Measurements from ENCODE around the gene IP6K1. TPM values are rescaled to one million over a fixed set of nuclear protein-coding genes. Genes with fewer than 3 reads are reported as not detected.

IP6K1 gene
- total RNA-seq, 1 donor from 2014 or later = 37.5 TPM

DNA sequence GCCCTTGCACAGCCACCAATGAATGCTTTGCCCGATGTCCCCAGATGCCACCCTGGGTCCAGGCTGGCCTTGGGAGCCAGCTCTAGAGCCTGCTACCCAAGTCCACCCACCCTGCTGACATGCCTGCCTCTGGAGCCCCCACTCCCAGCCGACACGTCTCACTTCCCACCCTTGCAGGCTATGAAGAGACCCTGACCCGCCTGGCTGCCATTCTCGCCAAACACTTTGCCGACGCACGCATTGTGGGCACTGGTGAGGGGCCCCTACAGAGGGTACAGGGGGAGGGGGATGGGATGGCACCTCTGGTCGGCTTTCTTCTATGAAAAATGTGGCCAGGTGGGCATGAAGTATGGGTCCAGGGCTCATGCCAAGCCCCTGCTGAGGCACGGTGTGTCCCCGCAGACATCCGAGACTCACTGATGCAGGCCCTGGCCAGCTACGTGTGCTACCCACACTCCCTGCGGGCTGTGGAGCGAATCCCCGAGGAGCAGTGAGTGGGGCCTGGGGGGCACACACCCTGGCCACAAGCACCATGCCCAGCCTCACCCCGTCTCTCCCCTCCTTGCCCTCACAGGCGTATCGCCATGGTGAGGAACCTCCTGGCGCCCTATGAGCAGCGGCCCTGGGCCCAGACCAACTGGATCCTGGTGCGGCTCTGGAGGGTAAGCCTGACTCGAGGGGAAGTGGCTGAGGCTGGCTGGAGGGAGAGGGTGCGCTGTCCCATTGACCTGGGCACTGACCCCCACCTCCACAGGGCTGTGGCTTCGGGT, 72.8 kb downstream of the IP6K1 start:
- intact Hi-C loops (cut with DNase I) = no loop called here
- ATAC-seq = no peak

GRCh38 chr3:49712631-49713317, 73.6 kb downstream of the IP6K1 start:
- intact Hi-C loops (cut with DNase I) = no loop called here
- no peak overlapping the region for H3K27ac ChIP-seq
- DNase-seq (no peak), ATAC-seq (no peak)
- H3K4me1 ChIP-seq = no peaks in the 10 kb centered on the region
- no peaks in the 10 kb centered on the region for H3K9me3 ChIP-seq
- H3K36me3 ChIP-seq = peaks cover 26% of the 10 kb centered on the region
- H3K4me3 ChIP-seq = no peak overlapping the region
- TF ChIP-seq, protein P1, sequence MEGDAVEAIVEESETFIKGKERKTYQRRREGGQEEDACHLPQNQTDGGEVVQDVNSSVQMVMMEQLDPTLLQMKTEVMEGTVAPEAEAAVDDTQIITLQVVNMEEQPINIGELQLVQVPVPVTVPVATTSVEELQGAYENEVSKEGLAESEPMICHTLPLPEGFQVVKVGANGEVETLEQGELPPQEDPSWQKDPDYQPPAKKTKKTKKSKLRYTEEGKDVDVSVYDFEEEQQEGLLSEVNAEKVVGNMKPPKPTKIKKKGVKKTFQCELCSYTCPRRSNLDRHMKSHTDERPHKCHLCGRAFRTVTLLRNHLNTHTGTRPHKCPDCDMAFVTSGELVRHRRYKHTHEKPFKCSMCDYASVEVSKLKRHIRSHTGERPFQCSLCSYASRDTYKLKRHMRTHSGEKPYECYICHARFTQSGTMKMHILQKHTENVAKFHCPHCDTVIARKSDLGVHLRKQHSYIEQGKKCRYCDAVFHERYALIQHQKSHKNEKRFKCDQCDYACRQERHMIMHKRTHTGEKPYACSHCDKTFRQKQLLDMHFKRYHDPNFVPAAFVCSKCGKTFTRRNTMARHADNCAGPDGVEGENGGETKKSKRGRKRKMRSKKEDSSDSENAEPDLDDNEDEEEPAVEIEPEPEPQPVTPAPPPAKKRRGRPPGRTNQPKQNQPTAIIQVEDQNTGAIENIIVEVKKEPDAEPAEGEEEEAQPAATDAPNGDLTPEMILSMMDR (IDR thresholded peaks at IDR 0.05) = no peak
- H3K27me3 ChIP-seq (ENCODE audit: low read depth) = no peaks in the 10 kb centered on the region

More for the DNA sequence above, 72.8 kb downstream of the IP6K1 start:
- TF ChIP-seq, protein P1 (IDR thresholded peaks at IDR 0.05) = no peak
- H3K27me3 ChIP-seq (ENCODE audit: low read depth) = no peaks in the 10 kb centered on the region
- H3K4me3 ChIP-seq = no peak overlapping the region
- peaks cover 26% of the 10 kb centered on the region for H3K36me3 ChIP-seq
- H3K4me1 ChIP-seq = peaks cover 3% of the 10 kb centered on the region
- H3K9me3 ChIP-seq = no peaks in the 10 kb centered on the region
- no peak overlapping the region for H3K27ac ChIP-seq
- no peak for DNase-seq

DNA sequence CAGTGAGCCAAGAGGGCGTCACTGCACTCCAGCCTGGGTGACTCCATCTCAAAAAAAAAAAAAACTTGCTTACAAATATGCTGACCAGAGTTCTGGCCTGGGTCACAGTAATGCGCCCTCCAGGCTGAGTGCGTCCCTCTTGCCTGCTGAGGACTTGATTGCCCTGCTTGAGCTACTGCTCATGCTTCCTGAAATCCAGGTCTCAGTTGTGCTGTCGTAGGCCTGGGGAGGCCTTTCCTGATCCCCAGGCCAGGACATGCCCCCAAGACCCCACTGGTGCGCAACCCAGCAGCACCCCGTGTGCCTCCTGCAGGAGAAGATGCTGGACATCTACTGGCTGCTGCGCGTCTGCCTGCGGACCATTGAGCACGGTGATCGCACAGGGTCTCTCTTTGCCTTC, 74.2 kb downstream of the IP6K1 start:
- ATAC-seq = no peak
- Histone ChIP-seq H3K36me3 (peaks cover 28% of the 10 kb centered on the region), H3K4me3 (no peak overlapping the region), H3K4me1 (no peaks in the 10 kb centered on the region), H3K9me3 (no peaks in the 10 kb centered on the region), H3K27ac (no peak overlapping the region), H3K27me3 (ENCODE audit: low read depth) (no peaks in the 10 kb centered on the region)
- intact Hi-C loops (cut with DNase I) = no loop called here
- DNase-seq = no peak
- TF ChIP-seq, protein P1 (IDR thresholded peaks at IDR 0.05) = no peak

GRCh38 chr3:49711489-49711888, 74.9 kb downstream of the IP6K1 start:
- no peak for ATAC-seq
- Histone ChIP-seq H3K4me1 (no peaks in the 10 kb centered on the region), H3K36me3 (peaks cover 28% of the 10 kb centered on the region), H3K9me3 (no peaks in the 10 kb centered on the region), H3K27me3 (ENCODE audit: low read depth) (no peaks in the 10 kb centered on the region), H3K27ac (no peak overlapping the region), H3K4me3 (no peak overlapping the region)
- intact Hi-C loops (cut with DNase I) = no loop called here
- TF ChIP-seq, protein P1 (IDR thresholded peaks at IDR 0.05) = no peak
- no peak for DNase-seq

DNA sequence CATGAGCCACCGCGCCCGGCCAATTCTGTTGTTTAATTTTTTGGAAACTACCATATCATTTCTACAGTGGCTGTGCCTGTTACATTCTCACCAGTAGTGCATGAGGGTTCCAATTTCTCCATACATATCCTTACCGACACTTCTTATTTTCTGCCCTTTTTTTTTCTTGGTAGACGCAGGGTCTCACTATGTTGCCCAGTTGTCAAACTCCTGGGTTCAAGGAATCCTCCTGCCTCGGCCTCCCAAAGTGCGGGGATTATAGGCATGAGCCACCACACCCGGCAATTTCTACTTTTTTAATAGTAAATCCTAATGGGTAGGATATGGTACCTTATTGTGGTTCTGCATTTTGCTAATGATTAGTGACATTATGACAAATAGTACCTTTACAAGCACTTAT, 76.5 kb downstream of the IP6K1 start:
- Histone ChIP-seq H3K36me3 (peaks cover 32% of the 10 kb centered on the region), H3K4me1 (no peaks in the 10 kb centered on the region), H3K27me3 (ENCODE audit: low read depth) (no peaks in the 10 kb centered on the region), H3K4me3 (no peak overlapping the region), H3K9me3 (no peaks in the 10 kb centered on the region), H3K27ac (no peak overlapping the region)
- DNase-seq = no peak
- TF ChIP-seq, protein P1 (IDR thresholded peaks at IDR 0.05) = no peak
- ATAC-seq = no peak
- intact Hi-C loops (cut with DNase I) = no loop called here

Measured in lower lobe of right lung (tissue), 2 donors.